ENCODE data around the gene PTPRK.

PTPRK gene

DNA sequence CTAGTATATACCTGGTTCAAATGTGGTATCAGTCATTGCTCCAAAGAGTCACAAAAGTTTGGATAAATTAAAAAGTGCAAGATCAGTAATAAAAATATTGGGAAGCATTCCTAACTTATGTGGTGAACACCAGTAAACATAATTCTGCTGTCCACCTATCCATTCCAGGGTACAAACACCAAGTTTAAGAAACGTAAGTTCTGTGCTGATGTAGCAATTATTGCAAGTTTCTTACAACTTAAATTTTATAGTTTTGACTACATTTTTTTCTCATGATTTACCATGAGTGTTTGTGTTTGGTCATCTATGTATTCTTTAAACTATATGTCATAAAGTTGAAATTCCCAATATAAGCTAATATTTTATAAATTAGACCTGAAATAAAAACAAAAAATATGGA is 364.6 kb downstream of the PTPRK start:
- Histone ChIP-seq H3K79me2 (ENCODE audit: control insufficient read depth, insufficient read depth, low read length, poor library complexity) (no peaks in the 10 kb centered on the region), H4K12ac (ENCODE audit: low read depth, low read length) (no peak overlapping the region), H2AK5ac (ENCODE audit: low read length) (no peak overlapping the region), H2AFZ (ENCODE audit: insufficient read depth, low read length, poor library complexity) (no peak overlapping the region), H4K8ac (ENCODE audit: low read depth, low read length) (no peak overlapping the region), H3K9me3 (ENCODE audit: insufficient read depth, low read depth, low read length) (no peaks in the 10 kb centered on the region), H3K27me3 (ENCODE audit: insufficient read depth, low read length) (no peaks in the 10 kb centered on the region), H2BK12ac (ENCODE audit: low read length) (no peak overlapping the region), H2BK120ac (ENCODE audit: insufficient read depth, low read length, poor library complexity) (no peak overlapping the region), H3K4me2 (ENCODE audit: low read length) (no peak overlapping the region), H3K18ac (ENCODE audit: low read length) (no peak overlapping the region), H3K36me3 (ENCODE audit: control insufficient read depth in 1 of 2, insufficient read depth in 2 of 2, low read length in 2 of 2) (no peaks in the 10 kb centered on the region), H3K23ac (ENCODE audit: low read length) (no peak overlapping the region), H3K4ac (ENCODE audit: low read depth, low read length) (no peak overlapping the region), H4K91ac (ENCODE audit: low read depth, low read length) (no peak overlapping the region), H2BK5ac (ENCODE audit: low read depth, low read length, poor library complexity) (no peak overlapping the region), H3K27ac (ENCODE audit: low read depth, low read length) (no peak overlapping the region), H3K4me1 (ENCODE audit: control insufficient read depth in 1 of 2, insufficient read depth in 2 of 2, low read length in 2 of 2) (no peaks in the 10 kb centered on the region), H3K79me1 (ENCODE audit: low read length) (no peaks in the 10 kb centered on the region), H3K4me3 (ENCODE audit: low read depth, low read length) (no peak overlapping the region), H3K14ac (ENCODE audit: low read length) (no peak overlapping the region), H3K9ac (ENCODE audit: low read length) (no peak overlapping the region)
- DNase-seq = no peak
- no CpG with 5 or more reads among the region's 1 CpG for WGBS (ENCODE audit: extremely low coverage, insufficient coverage, insufficient read length)

DNA sequence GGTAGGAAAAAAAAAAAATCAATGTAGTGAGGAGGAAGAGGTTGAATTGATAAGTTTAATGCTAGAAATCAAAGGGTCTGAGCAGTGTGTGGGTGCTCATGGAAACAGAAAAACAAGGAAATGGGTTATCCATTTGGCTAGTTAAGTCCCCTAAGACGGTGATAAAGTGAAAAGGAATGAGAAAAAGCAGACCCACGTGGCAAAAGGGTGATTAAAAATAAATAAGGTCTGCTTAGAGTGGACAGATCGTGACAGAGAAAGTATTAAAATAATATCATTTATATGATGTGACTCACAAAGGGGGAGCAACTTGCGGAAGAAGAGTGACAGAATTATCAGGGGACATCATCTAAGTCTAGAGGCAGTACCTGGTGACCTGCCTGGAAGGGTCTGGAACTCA is 367.8 kb downstream of the PTPRK start:
- Histone ChIP-seq H2AK5ac (ENCODE audit: low read length) (no peak overlapping the region), H3K9me3 (ENCODE audit: insufficient read depth, low read depth, low read length) (no peaks in the 10 kb centered on the region), H3K4me2 (ENCODE audit: low read length) (no peak overlapping the region), H3K36me3 (ENCODE audit: control insufficient read depth in 1 of 2, insufficient read depth in 2 of 2, low read length in 2 of 2) (no peaks in the 10 kb centered on the region), H4K12ac (ENCODE audit: low read depth, low read length) (no peak overlapping the region), H3K23ac (ENCODE audit: low read length) (no peak overlapping the region), H2BK5ac (ENCODE audit: low read depth, low read length, poor library complexity) (no peak overlapping the region), H2BK120ac (ENCODE audit: insufficient read depth, low read length, poor library complexity) (no peak overlapping the region), H3K9ac (ENCODE audit: low read length) (no peak overlapping the region), H3K4me3 (ENCODE audit: low read depth, low read length) (no peak overlapping the region), H2AFZ (ENCODE audit: insufficient read depth, low read length, poor library complexity) (no peak overlapping the region), H3K14ac (ENCODE audit: low read length) (no peak overlapping the region), H3K79me1 (ENCODE audit: low read length) (no peaks in the 10 kb centered on the region), H4K8ac (ENCODE audit: low read depth, low read length) (no peak overlapping the region), H3K27ac (ENCODE audit: low read depth, low read length) (no peak overlapping the region), H3K27me3 (ENCODE audit: insufficient read depth, low read length) (no peaks in the 10 kb centered on the region), H3K79me2 (ENCODE audit: control insufficient read depth, insufficient read depth, low read length, poor library complexity) (no peaks in the 10 kb centered on the region), H3K4me1 (ENCODE audit: control insufficient read depth in 1 of 2, insufficient read depth in 2 of 2, low read length in 2 of 2) (no peaks in the 10 kb centered on the region), H3K4ac (ENCODE audit: low read depth, low read length) (no peak overlapping the region), H4K91ac (ENCODE audit: low read depth, low read length) (no peak overlapping the region), H3K18ac (ENCODE audit: low read length) (no peak overlapping the region), H2BK12ac (ENCODE audit: low read length) (no peak overlapping the region)
- no peak for DNase-seq
- WGBS (ENCODE audit: extremely low coverage, insufficient coverage, insufficient read length) = no CpG with 5 or more reads among the region's 4 CpGs

GRCh38 chr6:128150376-128150775 is 370.0 kb downstream of the PTPRK start:
- no peak overlapping the region for H2BK5ac ChIP-seq (ENCODE audit: low read depth, low read length, poor library complexity)
- DNase-seq = no peak
- no peak overlapping the region for H3K4ac ChIP-seq (ENCODE audit: low read depth, low read length)
- no peaks in the 10 kb centered on the region for H3K36me3 ChIP-seq (ENCODE audit: control insufficient read depth in 1 of 2, insufficient read depth in 2 of 2, low read length in 2 of 2)
- H3K18ac ChIP-seq (ENCODE audit: low read length) = no peak overlapping the region
- no peak overlapping the region for H4K8ac ChIP-seq (ENCODE audit: low read depth, low read length)
- H3K9me3 ChIP-seq (ENCODE audit: insufficient read depth, low read depth, low read length) = no peaks in the 10 kb centered on the region
- no peak overlapping the region for H3K14ac ChIP-seq (ENCODE audit: low read length)
- H2AK5ac ChIP-seq (ENCODE audit: low read length) = no peak overlapping the region
- no peak overlapping the region for H2BK12ac ChIP-seq (ENCODE audit: low read length)
- no peaks in the 10 kb centered on the region for H3K27me3 ChIP-seq (ENCODE audit: insufficient read depth, low read length)
- WGBS (ENCODE audit: extremely low coverage, insufficient coverage, insufficient read length) = no CpG with 5 or more reads among the region's 5 CpGs
- H3K79me2 ChIP-seq (ENCODE audit: control insufficient read depth, insufficient read depth, low read length, poor library complexity) = no peaks in the 10 kb centered on the region
- no peaks in the 10 kb centered on the region for H3K4me1 ChIP-seq (ENCODE audit: control insufficient read depth in 1 of 2, insufficient read depth in 2 of 2, low read length in 2 of 2)
- no peak overlapping the region for H4K91ac ChIP-seq (ENCODE audit: low read depth, low read length)
- no peak overlapping the region for H2AFZ ChIP-seq (ENCODE audit: insufficient read depth, low read length, poor library complexity)
- no peak overlapping the region for H3K4me3 ChIP-seq (ENCODE audit: low read depth, low read length)
- H3K79me1 ChIP-seq (ENCODE audit: low read length) = no peaks in the 10 kb centered on the region
- H2BK120ac ChIP-seq (ENCODE audit: insufficient read depth, low read length, poor library complexity) = no peak overlapping the region
- no peak overlapping the region for H4K12ac ChIP-seq (ENCODE audit: low read depth, low read length)
- no peak overlapping the region for H3K27ac ChIP-seq (ENCODE audit: low read depth, low read length)
- H3K23ac ChIP-seq (ENCODE audit: low read length) = no peak overlapping the region
- H3K4me2 ChIP-seq (ENCODE audit: low read length) = no peak overlapping the region
- no peak overlapping the region for H3K9ac ChIP-seq (ENCODE audit: low read length)

- Histone ChIP-seq H2BK120ac (ENCODE audit: insufficient read depth, low read length, poor library complexity) (no peak overlapping the region), H3K9ac (ENCODE audit: low read length) (no peak overlapping the region), H2BK5ac (ENCODE audit: low read depth, low read length, poor library complexity) (no peak overlapping the region), H3K27me3 (ENCODE audit: insufficient read depth, low read length) (no peaks in the 10 kb centered on the region), H3K79me1 (ENCODE audit: low read length) (no peaks in the 10 kb centered on the region), H3K14ac (ENCODE audit: low read length) (no peak overlapping the region), H4K12ac (ENCODE audit: low read depth, low read length) (no peak overlapping the region), H3K4ac (ENCODE audit: low read depth, low read length) (no peak overlapping the region), H3K4me1 (ENCODE audit: control insufficient read depth in 1 of 2, insufficient read depth in 2 of 2, low read length in 2 of 2) (no peaks in the 10 kb centered on the region), H3K18ac (ENCODE audit: low read length) (no peak overlapping the region), H3K4me2 (ENCODE audit: low read length) (no peak overlapping the region), H2AFZ (ENCODE audit: insufficient read depth, low read length, poor library complexity) (no peak overlapping the region), H4K91ac (ENCODE audit: low read depth, low read length) (no peak overlapping the region), H3K23ac (ENCODE audit: low read length) (no peak overlapping the region), H3K27ac (ENCODE audit: low read depth, low read length) (no peak overlapping the region), H2BK12ac (ENCODE audit: low read length) (no peak overlapping the region), H2AK5ac (ENCODE audit: low read length) (no peak overlapping the region), H4K8ac (ENCODE audit: low read depth, low read length) (no peak overlapping the region), H3K36me3 (ENCODE audit: control insufficient read depth in 1 of 2, insufficient read depth in 2 of 2, low read length in 2 of 2) (no peaks in the 10 kb centered on the region), H3K4me3 (ENCODE audit: low read depth, low read length) (no peak overlapping the region), H3K9me3 (ENCODE audit: insufficient read depth, low read depth, low read length) (no peaks in the 10 kb centered on the region), H3K79me2 (ENCODE audit: control insufficient read depth, insufficient read depth, low read length, poor library complexity) (no peaks in the 10 kb centered on the region)
- WGBS (ENCODE audit: extremely low coverage, insufficient coverage, insufficient read length) = no CpG with 5 or more reads among the region's 1 CpG
- DNase-seq = no peak
These were observed 370.6 kb downstream of the PTPRK start for GRCh38 chr6:128149796-128150195.
